HG03025 (cell line): ENCODE measurements around the gene PSMD8.

Experiments
- ATAC-seq: cut with Tn5 transposase; IDR thresholded peaks from one replicate; pipeline ENCODE4 v1.9.1; 2021; ENCODE audit warnings: mild to moderate bottlenecking, moderate library complexity; ENCODE audit not compliant: unreplicated experiment, low FRiP score

The PSMD8 gene

DNA sequence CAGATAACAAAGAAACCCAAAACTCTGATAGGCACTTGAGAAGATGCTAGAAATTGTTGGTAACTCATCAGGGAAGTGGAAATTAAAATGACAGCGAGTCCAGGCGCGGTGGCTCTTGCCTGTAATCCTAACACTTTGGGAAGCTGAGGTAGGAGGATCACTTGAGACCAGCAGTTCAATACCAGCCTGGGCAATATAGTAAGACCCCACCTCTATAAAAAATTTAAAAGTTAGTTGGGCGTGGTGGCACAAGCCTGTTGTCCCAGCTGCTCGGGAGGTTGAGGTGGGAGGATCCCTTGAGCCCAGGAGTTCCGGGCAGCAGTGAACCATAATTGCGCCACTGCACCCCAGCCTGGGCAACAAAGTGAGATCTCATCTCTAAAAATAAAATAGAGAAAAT is 56.6 kb downstream of the PSMD8 start:
- no peak for ATAC-seq

- no peak for ATAC-seq
These were observed 58.9 kb downstream of the PSMD8 start, which contains the start of gene RYR1 for GRCh38 chr19:38433268-38433733. TSS of gene RYR1 (plus strand) at chr19:38433691. CDS start at chr19:38433830, 139 bp downstream.
